HPDE6-E6E7 (cell line): ENCODE measurements around the gene CCDC192.
A peak's percentile ranks its signal among the peaks of the same experiment; 100 is the strongest.
"Not testable (repeated sequence)": the region's sequence is repeated elsewhere in the genome, so short reads cannot be mapped to it uniquely, and the experiment has no call there.

Source experiments
- DNase-seq: peaks from one replicate; pipeline ENCODE4 v3.0.0; 2011; ENCODE audit warnings: missing footprints; ENCODE audit errors: extremely low spot score

The CCDC192 gene

GRCh38 chr5:127762412-127762811 is 59.2 kb downstream of the CCDC192 start:
- no peak for DNase-seq

GRCh38 chr5:127766676-127767335 is 63.6 kb downstream of the CCDC192 start:
- no peak for DNase-seq

- DNase-seq, result no peak
These were observed 66.2 kb downstream of the CCDC192 start for GRCh38 chr5:127769386-127769785.

- DNase-seq, result no peak
These were observed 67.1 kb downstream of the CCDC192 start for GRCh38 chr5:127770272-127770671.

GRCh38 chr5:127772531-127772930 is 69.3 kb downstream of the CCDC192 start:
- DNase-seq, result no peak

- DNase-seq, result no peak
These were observed 71.0 kb downstream of the CCDC192 start for GRCh38 chr5:127774221-127774620.

GRCh38 chr5:127776477-127776876 is 73.3 kb downstream of the CCDC192 start:
- no peak for DNase-seq

- DNase-seq, result no peak
These were observed 74.8 kb downstream of the CCDC192 start for GRCh38 chr5:127777957-127778356.

- not testable (repeated sequence) for DNase-seq
These were observed 79.3 kb downstream of the CCDC192 start for GRCh38 chr5:127782450-127782849.

GRCh38 chr5:127785098-127785927 is 82.1 kb downstream of the CCDC192 start:
- peak; percentile 11 for DNase-seq

GRCh38 chr5:127791439-127791838 is 88.2 kb downstream of the CCDC192 start:
- no peak for DNase-seq

GRCh38 chr5:127791908-127792307 is 88.7 kb downstream of the CCDC192 start:
- DNase-seq, result not testable (repeated sequence)

GRCh38 chr5:127793052-127793451 is 89.9 kb downstream of the CCDC192 start:
- no peak for DNase-seq

GRCh38 chr5:127793879-127794278 is 90.7 kb downstream of the CCDC192 start:
- DNase-seq, result no peak

- no peak for DNase-seq
These were observed 93.0 kb downstream of the CCDC192 start for GRCh38 chr5:127796211-127796610.

- no peak for DNase-seq
These were observed 96.2 kb downstream of the CCDC192 start for GRCh38 chr5:127799293-127799905.

- DNase-seq, result no peak
These were observed 98.7 kb downstream of the CCDC192 start for GRCh38 chr5:127801751-127802476.

- no peak for DNase-seq
These were observed 99.3 kb downstream of the CCDC192 start for GRCh38 chr5:127802477-127802865.

- no peak for DNase-seq
These were observed 101.8 kb downstream of the CCDC192 start for GRCh38 chr5:127804886-127805426.

GRCh38 chr5:127805448-127805847 is 102.3 kb downstream of the CCDC192 start:
- no peak for DNase-seq

- no peak for DNase-seq
These were observed 103.6 kb downstream of the CCDC192 start for GRCh38 chr5:127806776-127807175.

GRCh38 chr5:127809533-127809932 is 106.3 kb downstream of the CCDC192 start:
- DNase-seq, result no peak
